Limb (tissue), 2 donors: ENCODE measurements around the gene USP8.

ENCODE experiments used
- DNase-seq, 2 donors: peaks; one replicate each; pipeline ENCODE4 v3.0.0-alpha.2; 2016; ENCODE audit errors: extremely low spot score in 2 of 2

USP8 gene

DNA sequence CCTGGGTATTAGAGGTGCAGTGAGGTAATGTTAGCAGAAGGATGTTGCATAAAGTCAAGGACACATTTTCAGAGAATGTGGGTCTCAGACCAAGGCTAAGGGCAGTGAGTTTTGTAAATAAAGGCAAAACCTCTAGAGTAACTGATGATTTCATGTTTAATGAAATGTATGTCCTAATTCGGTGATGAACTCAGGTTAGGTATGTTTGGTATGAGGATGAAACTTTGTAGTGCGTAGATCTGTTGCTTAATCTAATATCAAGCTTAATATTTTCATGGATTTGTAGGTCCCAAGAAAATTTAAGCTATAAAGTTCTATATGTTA, 118.6 kb downstream of the USP8 start:
- DNase-seq = no peak

- DNase-seq = no peak
These were observed 119.4 kb downstream of the USP8 start for GRCh38 chr15:50543556-50543955.

DNA sequence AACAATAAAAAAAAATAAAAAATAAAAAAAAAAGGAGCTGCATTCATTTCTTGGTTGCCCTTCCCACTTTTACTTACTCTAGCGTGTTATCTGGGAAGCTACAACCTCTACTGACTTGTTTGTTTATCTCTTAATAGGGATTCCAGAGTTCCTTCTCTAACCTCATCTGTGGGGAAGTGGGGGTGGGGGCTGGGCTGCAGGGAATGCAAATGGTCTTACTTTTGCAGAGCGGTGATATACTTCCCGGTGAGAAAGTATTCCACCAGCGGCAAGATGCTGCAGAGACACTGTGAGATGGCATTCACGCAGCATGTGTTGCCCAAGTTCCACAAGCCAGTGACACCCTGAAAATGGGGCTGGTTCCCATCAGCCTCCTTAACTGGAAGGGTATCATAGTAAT, 120.2 kb downstream of the USP8 start:
- DNase-seq = no peak

GRCh38 chr15:50546566-50546965, 122.4 kb downstream of the USP8 start, which contains the start of gene USP50:
TSS of gene USP50 (minus strand) at chr15:50546666. CDS start at chr15:50546525, 141 bp downstream.
- no peak for DNase-seq

GRCh38 chr15:50549326-50549725, 125.1 kb downstream of the USP8 start:
- DNase-seq = no peak

DNA sequence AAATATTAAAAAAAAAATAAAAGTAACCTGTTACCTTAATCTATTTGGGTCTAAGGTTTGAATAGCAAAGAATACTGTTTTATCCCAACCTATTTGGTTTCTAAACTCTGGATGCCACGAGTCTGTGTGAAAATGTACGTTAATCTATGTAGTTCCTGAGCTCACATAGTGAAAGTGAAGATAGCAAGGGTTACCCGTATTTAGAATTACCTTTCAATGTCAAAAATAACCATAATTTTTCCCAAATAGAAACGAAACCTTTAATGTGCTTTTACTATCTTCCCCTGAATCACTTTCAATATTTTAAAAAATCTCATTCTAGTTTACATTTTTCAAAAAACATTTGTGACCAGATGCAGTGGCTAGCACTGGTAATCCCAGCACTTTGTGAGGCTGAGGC, 128.0 kb downstream of the USP8 start:
- no peak for DNase-seq

GRCh38 chr15:50556642-50557371, 132.6 kb downstream of the USP8 start:
- no peak for DNase-seq

- no peak for DNase-seq
These were observed 133.8 kb downstream of the USP8 start for GRCh38 chr15:50558012-50558411.

DNA sequence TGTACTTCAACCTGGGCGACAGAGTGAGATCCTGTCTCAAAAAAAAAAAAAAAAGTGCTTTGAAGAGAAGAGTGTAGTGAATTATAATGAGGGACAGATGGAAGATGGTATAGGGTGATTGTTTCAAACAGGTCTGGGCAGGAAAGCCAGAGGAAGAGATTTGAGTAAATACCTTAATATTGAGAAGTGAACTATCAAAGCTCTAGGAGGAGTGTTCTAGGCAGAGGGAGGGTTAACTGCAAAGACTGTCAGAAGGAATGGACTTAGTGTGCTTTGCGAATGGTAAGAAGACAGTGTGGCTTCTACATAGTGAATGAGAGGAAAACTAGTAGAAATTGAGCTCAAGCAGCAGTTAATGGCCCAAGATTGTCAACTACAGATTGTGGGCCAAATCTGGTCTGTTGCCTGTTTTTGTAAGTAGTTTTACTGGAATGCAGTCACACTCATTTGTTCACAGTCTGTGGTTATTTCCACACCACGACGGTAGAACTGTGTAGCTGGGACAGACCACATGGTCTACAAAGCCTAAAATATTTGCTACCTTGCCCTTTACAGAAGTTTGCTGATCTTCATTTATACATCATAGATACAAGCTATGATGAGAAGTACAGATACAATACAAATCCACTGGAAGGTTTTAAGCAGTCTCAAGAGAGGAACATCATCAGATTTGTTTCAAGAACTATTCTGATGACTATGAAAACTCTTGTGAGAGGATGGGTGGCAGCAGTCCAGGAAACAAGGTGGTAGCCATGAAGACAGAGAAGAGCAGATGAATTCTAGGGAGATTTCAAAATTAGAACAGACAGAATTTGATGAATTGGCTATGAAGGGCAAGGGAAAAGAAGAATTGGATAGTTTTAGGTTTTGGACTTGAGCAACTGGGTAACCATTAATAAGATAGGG, 138.8 kb downstream of the USP8 start:
- no peak for DNase-seq

- no peak for DNase-seq
These were observed 139.6 kb downstream of the USP8 start for GRCh38 chr15:50563756-50564155.
